SK-N-SH treated with all-trans-retinoic acid at 6 μM for 48 hours (cell line): ENCODE results near the gene ACAA1.
"Not testable (repeated sequence)": the region's sequence is repeated elsewhere in the genome, so short reads cannot be mapped to it uniquely, and the experiment has no call there.

Experiments used
- ATAC-seq: fragments of 200-7000 bp; cut with Tn5 transposase; 3 replicates; pipeline ENCODE4 v1.9.1; 2020; ENCODE audit warnings: mild to moderate bottlenecking, moderate library complexity

Gene ACAA1

GRCh38 chr3:38083254-38083653 lies 53.7 kb downstream of the ACAA1 start:
- ATAC-seq: not testable (repeated sequence)

- ATAC-seq: not testable (repeated sequence)
These were observed 54.6 kb downstream of the ACAA1 start for GRCh38 chr3:38082296-38082695.

GRCh38 chr3:38077073-38077472 lies 59.9 kb downstream of the ACAA1 start:
- ATAC-seq: not testable (repeated sequence)
